MM.1S (cell line): ENCODE measurements around the gene PCGF3.

Experiments used
- DNase-seq: peaks from one replicate; pipeline ENCODE4 v3.0.0-alpha.2; 2015
- H2AFZ ChIP-seq: fragments of 300-600 bp; sonication (generic); 2 replicates; pipeline ENCODE4 v1.6.0; 2016; ENCODE audit warnings: antibody characterized with exemption, low read length
- H3F3A ChIP-seq: fragments of 300-600 bp; sonication (generic); 2 replicates; pipeline ENCODE4 v1.6.1; 2016; ENCODE audit warnings: mild to moderate bottlenecking, antibody characterized with exemption, low read length, moderate library complexity, mixed read lengths; ENCODE audit not compliant: insufficient read depth
- H3K27ac ChIP-seq: fragments of 300-600 bp; sonication (generic); 2 replicates; pipeline ENCODE4 v1.5.1; 2016; ENCODE audit warnings: mild to moderate bottlenecking, low read length
- H3K27me3 ChIP-seq: fragments of 300-600 bp; sonication (generic); replicated peaks from 2 replicates; pipeline ENCODE4 v1.6.0; 2016; ENCODE audit warnings: low read length; ENCODE audit not compliant: insufficient read depth
- H3K36me3 ChIP-seq: fragments of 300-600 bp; sonication (generic); replicated peaks from 2 replicates; pipeline ENCODE4 v1.6.1; 2016; ENCODE audit warnings: mild to moderate bottlenecking, low read length, mixed read lengths; ENCODE audit not compliant: insufficient read depth
- H3K4me1 ChIP-seq: fragments of 300-600 bp; sonication (generic); 2 replicates; pipeline ENCODE4 v1.6.1; 2016; ENCODE audit warnings: low read length, mixed read lengths
- H3K4me2 ChIP-seq: fragments of 300-600 bp; sonication (generic); 2 replicates; pipeline ENCODE4 v1.6.0; 2016; ENCODE audit warnings: low read depth, low read length
- H3K4me3 ChIP-seq: fragments of 300-600 bp; sonication (generic); 2 replicates; pipeline ENCODE4 v1.5.1; 2016; ENCODE audit warnings: low read length, mixed read lengths
- H3K79me2 ChIP-seq: fragments of 300-600 bp; sonication (generic); 2 replicates; pipeline ENCODE4 v1.6.1; 2016; ENCODE audit warnings: mixed run types, low read length, mixed read lengths
- H3K9ac ChIP-seq: fragments of 300-600 bp; sonication (generic); 2 replicates; pipeline ENCODE4 v1.6.1; 2016; ENCODE audit warnings: low read length, mixed read lengths
- H3K9me2 ChIP-seq: fragments of 300-600 bp; sonication (generic); replicated peaks from 2 replicates; pipeline ENCODE4 v1.6.1; 2016; ENCODE audit warnings: mild to moderate bottlenecking, low read length, mixed read lengths; ENCODE audit not compliant: insufficient read depth
- H3K9me3 ChIP-seq: fragments of 300-600 bp; sonication (generic); replicated peaks from 2 replicates; pipeline ENCODE4 v1.6.1; 2016; ENCODE audit warnings: mild to moderate bottlenecking, low read length, mixed read lengths; ENCODE audit not compliant: insufficient read depth
- H4K20me1 ChIP-seq: fragments of 300-600 bp; sonication (generic); 2 replicates; pipeline ENCODE4 v1.6.1; 2016; ENCODE audit warnings: mild to moderate bottlenecking, low read length, moderate library complexity, mixed read lengths; ENCODE audit not compliant: insufficient read depth
- EZH2 ChIP-seq: fragments of 300-600 bp; sonication (generic); optimal IDR thresholded peaks from 2 replicates; pipeline ENCODE3; 2017; ENCODE audit warnings: low read depth, mild to moderate bottlenecking, antibody characterized with exemption, low read length, mixed read lengths
- EZH2phosphoT487 ChIP-seq: fragments of 300-600 bp; sonication (generic); IDR thresholded peaks from 2 replicates; pipeline ENCODE4 v1.6.1; 2018; ENCODE audit warnings: antibody characterized with exemption, low read length
- TF ChIP-seq, protein P1 (sequence below): fragments of 300-600 bp; sonication (generic); IDR thresholded peaks from 2 replicates; pipeline ENCODE4 v1.5.1; 2016; ENCODE audit warnings: antibody characterized with exemption, low read length, mixed read lengths

PCGF3 gene

DNA sequence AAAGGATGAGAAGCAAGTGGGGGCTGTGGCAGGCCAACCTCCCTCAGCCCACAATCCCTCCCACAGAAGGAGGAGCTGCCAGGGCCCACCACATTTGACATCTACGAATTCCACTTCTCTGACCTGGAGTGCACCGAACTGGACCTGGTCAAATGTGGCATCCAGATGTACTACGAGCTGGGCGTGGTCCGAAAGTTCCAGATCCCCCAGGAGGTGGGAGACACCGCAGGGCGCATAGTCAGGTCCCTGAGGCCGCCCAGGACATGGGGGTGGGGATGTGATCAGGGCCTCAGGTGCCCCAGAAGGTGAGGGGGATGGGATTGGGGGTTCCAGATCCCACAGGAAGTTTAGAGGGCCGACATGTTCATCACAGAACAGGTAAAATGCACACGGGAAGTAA is 45.2 kb upstream of the PCGF3 start:
- no peaks in the 10 kb centered on the region for H3K36me3 ChIP-seq
- H3K9me2 ChIP-seq, result no peaks in the 10 kb centered on the region
- no peaks in the 10 kb centered on the region for H4K20me1 ChIP-seq
- TF ChIP-seq, protein P1, sequence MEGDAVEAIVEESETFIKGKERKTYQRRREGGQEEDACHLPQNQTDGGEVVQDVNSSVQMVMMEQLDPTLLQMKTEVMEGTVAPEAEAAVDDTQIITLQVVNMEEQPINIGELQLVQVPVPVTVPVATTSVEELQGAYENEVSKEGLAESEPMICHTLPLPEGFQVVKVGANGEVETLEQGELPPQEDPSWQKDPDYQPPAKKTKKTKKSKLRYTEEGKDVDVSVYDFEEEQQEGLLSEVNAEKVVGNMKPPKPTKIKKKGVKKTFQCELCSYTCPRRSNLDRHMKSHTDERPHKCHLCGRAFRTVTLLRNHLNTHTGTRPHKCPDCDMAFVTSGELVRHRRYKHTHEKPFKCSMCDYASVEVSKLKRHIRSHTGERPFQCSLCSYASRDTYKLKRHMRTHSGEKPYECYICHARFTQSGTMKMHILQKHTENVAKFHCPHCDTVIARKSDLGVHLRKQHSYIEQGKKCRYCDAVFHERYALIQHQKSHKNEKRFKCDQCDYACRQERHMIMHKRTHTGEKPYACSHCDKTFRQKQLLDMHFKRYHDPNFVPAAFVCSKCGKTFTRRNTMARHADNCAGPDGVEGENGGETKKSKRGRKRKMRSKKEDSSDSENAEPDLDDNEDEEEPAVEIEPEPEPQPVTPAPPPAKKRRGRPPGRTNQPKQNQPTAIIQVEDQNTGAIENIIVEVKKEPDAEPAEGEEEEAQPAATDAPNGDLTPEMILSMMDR, result no peak
- TF ChIP-seq EZH2 (no peak), EZH2phosphoT487 (no peak)
- H3K9ac ChIP-seq, result no peak overlapping the region
- no peaks in the 10 kb centered on the region for H3K79me2 ChIP-seq
- H2AFZ ChIP-seq, result no peak overlapping the region
- H3K4me2 ChIP-seq, result no peak overlapping the region
- no peaks in the 10 kb centered on the region for H3K9me3 ChIP-seq
- no peak overlapping the region for H3K4me3 ChIP-seq
- no peaks in the 10 kb centered on the region for H3K4me1 ChIP-seq
- H3F3A ChIP-seq, result no peaks in the 10 kb centered on the region
- DNase-seq, result no peak
- H3K27ac ChIP-seq, result no peak overlapping the region
- no peaks in the 10 kb centered on the region for H3K27me3 ChIP-seq

DNA sequence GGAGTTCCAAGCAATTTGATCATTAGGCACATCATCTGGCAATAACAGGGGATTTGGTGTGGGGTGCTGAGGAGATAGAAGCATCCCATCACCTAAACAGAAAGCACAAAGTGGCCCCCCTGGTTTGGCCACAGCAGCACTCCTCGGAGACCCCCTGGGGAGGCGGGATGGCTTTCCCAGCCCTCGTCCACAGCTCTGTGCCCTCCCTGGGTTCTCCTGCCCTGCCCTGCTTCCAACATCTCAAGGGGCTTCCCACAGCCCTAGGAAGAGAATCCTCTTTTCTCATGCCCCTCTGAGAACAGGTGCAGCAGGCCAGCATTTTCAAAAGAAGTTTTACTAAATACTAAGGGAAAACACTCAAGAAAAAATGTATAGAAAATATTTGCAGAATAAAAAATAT is 44.4 kb upstream of the PCGF3 start:
- H2AFZ ChIP-seq, result no peak overlapping the region
- no peaks in the 10 kb centered on the region for H3K9me2 ChIP-seq
- H3K27ac ChIP-seq, result no peak overlapping the region
- H3K36me3 ChIP-seq, result no peaks in the 10 kb centered on the region
- H3K9me3 ChIP-seq, result no peaks in the 10 kb centered on the region
- H3K4me3 ChIP-seq, result no peak overlapping the region
- no peak overlapping the region for H3K9ac ChIP-seq
- H4K20me1 ChIP-seq, result no peaks in the 10 kb centered on the region
- TF ChIP-seq, protein P1, result no peak
- TF ChIP-seq EZH2, result no peak
- TF ChIP-seq EZH2phosphoT487, result no peak
- no peaks in the 10 kb centered on the region for H3K4me1 ChIP-seq
- H3K4me2 ChIP-seq, result no peak overlapping the region
- DNase-seq, result no peak
- H3K27me3 ChIP-seq, result no peaks in the 10 kb centered on the region
- no peaks in the 10 kb centered on the region for H3K79me2 ChIP-seq
- no peaks in the 10 kb centered on the region for H3F3A ChIP-seq

DNA sequence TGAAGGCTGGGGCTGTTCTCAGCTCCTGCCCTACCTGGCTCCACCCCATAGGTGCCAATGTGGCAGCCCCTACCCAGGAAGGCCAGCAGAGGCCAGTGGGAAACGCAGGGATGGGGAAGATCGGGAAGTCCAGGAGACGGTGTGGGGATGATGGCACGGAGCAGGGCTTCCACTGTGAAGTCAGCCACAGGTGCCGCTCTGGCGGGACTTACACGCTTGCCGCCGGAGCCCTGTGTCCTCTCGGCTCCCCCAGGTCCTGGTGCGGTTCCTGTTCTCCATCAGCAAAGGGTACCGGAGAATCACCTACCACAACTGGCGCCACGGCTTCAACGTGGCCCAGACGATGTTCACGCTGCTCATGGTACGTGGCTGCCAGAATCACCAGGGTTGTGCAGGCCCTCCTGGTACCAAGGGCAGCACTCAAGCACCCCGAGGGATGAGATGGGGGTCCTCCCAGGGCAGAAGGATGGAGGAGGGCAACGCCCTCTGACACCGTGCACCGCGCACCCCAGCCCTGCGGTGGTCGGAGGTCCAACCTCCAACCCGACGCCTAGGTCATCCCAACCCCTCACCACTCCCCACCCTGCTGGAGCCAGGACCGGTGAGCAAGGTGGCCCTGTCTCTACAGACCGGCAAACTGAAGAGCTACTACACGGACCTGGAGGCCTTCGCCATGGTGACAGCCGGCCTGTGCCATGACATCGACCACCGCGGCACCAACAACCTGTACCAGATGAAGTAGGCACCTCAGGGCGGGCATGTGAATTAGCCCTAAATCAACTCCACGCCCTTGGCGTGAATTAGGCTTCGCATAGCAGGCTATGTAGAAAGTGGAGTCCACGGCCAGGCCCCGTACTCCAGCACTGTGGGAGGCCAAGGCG is 43.5 kb upstream of the PCGF3 start:
- Histone ChIP-seq H3K4me1 (no peaks in the 10 kb centered on the region), H4K20me1 (no peaks in the 10 kb centered on the region), H3K4me3 (no peak overlapping the region), H3K9me3 (no peaks in the 10 kb centered on the region), H3K27ac (no peak overlapping the region), H3K9ac (no peak overlapping the region), H3K27me3 (no peaks in the 10 kb centered on the region), H3F3A (no peaks in the 10 kb centered on the region), H3K79me2 (no peaks in the 10 kb centered on the region), H3K36me3 (no peaks in the 10 kb centered on the region), H2AFZ (no peak overlapping the region), H3K4me2 (no peak overlapping the region), H3K9me2 (no peaks in the 10 kb centered on the region)
- TF ChIP-seq EZH2 (no peak), EZH2phosphoT487 (no peak)
- TF ChIP-seq, protein P1, result no peak
- DNase-seq, result no peak
